Measurements from ENCODE around the gene STIM1.

DNA sequence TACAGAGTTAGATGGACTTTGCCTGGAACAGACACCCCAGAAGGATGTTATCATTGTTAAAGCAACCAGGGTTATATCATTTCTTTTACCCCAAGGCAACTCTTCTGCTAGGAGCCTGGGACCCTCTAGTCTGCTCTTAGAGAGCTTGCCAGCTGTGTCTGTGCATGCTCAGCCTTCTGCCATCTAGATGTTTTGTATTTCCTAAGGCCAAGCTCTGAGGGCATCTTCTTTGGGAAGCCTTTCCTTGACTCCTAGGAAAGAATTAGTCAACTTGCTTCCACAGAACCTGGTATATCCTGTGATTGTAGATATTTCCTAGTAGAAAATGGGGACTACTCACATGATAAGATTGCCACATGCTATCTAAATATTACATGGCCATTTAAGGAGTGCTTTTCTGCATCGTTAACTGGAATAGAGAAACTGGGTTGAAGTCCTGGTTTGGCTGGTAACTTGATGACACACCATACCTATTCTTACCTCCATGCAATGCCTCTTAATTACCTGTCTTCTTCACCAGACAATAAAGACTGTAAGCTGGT lies 87.6 kb downstream of the STIM1 start:
- TF ChIP-seq, protein P1, sequence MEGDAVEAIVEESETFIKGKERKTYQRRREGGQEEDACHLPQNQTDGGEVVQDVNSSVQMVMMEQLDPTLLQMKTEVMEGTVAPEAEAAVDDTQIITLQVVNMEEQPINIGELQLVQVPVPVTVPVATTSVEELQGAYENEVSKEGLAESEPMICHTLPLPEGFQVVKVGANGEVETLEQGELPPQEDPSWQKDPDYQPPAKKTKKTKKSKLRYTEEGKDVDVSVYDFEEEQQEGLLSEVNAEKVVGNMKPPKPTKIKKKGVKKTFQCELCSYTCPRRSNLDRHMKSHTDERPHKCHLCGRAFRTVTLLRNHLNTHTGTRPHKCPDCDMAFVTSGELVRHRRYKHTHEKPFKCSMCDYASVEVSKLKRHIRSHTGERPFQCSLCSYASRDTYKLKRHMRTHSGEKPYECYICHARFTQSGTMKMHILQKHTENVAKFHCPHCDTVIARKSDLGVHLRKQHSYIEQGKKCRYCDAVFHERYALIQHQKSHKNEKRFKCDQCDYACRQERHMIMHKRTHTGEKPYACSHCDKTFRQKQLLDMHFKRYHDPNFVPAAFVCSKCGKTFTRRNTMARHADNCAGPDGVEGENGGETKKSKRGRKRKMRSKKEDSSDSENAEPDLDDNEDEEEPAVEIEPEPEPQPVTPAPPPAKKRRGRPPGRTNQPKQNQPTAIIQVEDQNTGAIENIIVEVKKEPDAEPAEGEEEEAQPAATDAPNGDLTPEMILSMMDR (IDR thresholded peaks at IDR 0.05; ENCODE audit: borderline replicate concordance, extremely low read depth, low read length, poor library complexity, severe bottlenecking): no peak
- no peak for TF ChIP-seq EZH2 (IDR thresholded peaks at IDR 0.05; ENCODE audit: borderline replicate concordance, low read depth, low read length, severe bottlenecking)

Data from DND-41 (cell line).